ENCODE results near the gene OXSM.

DNA sequence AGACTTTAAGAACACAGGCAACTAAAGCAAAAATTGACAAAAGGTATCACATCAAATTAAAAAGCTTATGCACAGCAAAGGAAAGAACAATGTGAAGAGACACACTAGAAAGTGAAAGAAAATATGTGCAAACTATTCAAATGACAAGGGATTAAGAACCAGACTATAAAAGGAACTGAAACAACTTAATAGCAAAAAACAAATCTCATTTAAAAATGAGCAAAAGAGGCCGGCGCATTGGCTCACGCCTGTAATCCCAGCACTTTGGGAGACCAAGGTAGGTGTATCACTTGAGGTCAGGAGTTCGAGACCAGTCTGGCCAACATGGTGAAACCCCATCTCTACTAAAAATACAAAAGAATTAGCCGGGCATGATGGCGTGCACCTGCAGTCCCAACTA lies 21.0 kb upstream of the OXSM start:
- TF ChIP-seq, protein P1, sequence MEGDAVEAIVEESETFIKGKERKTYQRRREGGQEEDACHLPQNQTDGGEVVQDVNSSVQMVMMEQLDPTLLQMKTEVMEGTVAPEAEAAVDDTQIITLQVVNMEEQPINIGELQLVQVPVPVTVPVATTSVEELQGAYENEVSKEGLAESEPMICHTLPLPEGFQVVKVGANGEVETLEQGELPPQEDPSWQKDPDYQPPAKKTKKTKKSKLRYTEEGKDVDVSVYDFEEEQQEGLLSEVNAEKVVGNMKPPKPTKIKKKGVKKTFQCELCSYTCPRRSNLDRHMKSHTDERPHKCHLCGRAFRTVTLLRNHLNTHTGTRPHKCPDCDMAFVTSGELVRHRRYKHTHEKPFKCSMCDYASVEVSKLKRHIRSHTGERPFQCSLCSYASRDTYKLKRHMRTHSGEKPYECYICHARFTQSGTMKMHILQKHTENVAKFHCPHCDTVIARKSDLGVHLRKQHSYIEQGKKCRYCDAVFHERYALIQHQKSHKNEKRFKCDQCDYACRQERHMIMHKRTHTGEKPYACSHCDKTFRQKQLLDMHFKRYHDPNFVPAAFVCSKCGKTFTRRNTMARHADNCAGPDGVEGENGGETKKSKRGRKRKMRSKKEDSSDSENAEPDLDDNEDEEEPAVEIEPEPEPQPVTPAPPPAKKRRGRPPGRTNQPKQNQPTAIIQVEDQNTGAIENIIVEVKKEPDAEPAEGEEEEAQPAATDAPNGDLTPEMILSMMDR (IDR thresholded peaks at IDR 0.05 in 2 of 3, conservative IDR thresholded peaks at IDR 0.05 in 1 of 3; ENCODE audit: borderline replicate concordance in 1 of 3, insufficient read depth in 1 of 3, low read depth in 2 of 3, low read length in 2 of 3) = no peak
- TF ChIP-seq SP1 (IDR thresholded peaks at IDR 0.05; ENCODE audit: low read depth) (no peak), POLR2A (IDR thresholded peaks at IDR 0.05; ENCODE audit: borderline replicate concordance, extremely low read depth, insufficient read depth, insufficient read length) (no peak), TCF7L2 (IDR thresholded peaks at IDR 0.05; ENCODE audit: borderline replicate concordance, extremely low read depth, insufficient read depth, insufficient read length) (no peak), YY1 (IDR thresholded peaks at IDR 0.05; ENCODE audit: extremely low read depth, insufficient replicate concordance, low read depth, low read length) (no peak), SIN3A (IDR thresholded peaks at IDR 0.05; ENCODE audit: low read depth) (no peak)
